ACC112 (cell line): ENCODE results near the gene WDR81.
A peak's percentile ranks its signal among the peaks of the same experiment; 100 is the strongest.
"Not testable (repeated sequence)": the region's sequence is repeated elsewhere in the genome, so short reads cannot be mapped to it uniquely, and the experiment has no call there.

Experiments used
- H2AFZ ChIP-seq: fragments of 200-600 bp; sonication (generic); one replicate; pipeline ENCODE4 v1.6.0; 2017; ENCODE audit warnings: antibody characterized with exemption, low read length; ENCODE audit not compliant: unreplicated experiment
- H3K27ac ChIP-seq: fragments of 200-600 bp; sonication (generic); 2 replicates; pipeline ENCODE4 v1.5.1; 2014; ENCODE audit warnings: low read depth, mild to moderate bottlenecking, antibody characterized with exemption, low read length, moderate library complexity
- H3K27me3 ChIP-seq: fragments of 200-600 bp; sonication (generic); 2 replicates; pipeline ENCODE4 v1.6.1; 2014; ENCODE audit warnings: mild to moderate bottlenecking, antibody characterized with exemption, low read length, moderate library complexity, mixed read lengths; ENCODE audit not compliant: insufficient read depth
- H3K36me3 ChIP-seq: fragments of 200-600 bp; sonication (generic); 2 replicates; pipeline ENCODE4 v1.6.1; 2016; ENCODE audit warnings: mild to moderate bottlenecking, antibody characterized with exemption, low read length, moderate library complexity, mixed read lengths; ENCODE audit not compliant: insufficient read depth
- H3K4me1 ChIP-seq: fragments of 200-600 bp; sonication (generic); one replicate; pipeline ENCODE4 v1.6.1; 2016; ENCODE audit warnings: low read length, mixed read lengths; ENCODE audit not compliant: insufficient read depth, unreplicated experiment, control insufficient read depth
- H3K4me3 ChIP-seq: fragments of 200-600 bp; sonication (generic); 2 replicates; pipeline ENCODE4 v1.5.1; 2014; ENCODE audit warnings: mild to moderate bottlenecking, low read depth, low read length
- H3K79me2 ChIP-seq: fragments of 200-600 bp; sonication (generic); one replicate; pipeline ENCODE4 v1.6.0; 2016; ENCODE audit warnings: low read length; ENCODE audit not compliant: control insufficient read depth, unreplicated experiment, insufficient read depth

WDR81 gene

DNA sequence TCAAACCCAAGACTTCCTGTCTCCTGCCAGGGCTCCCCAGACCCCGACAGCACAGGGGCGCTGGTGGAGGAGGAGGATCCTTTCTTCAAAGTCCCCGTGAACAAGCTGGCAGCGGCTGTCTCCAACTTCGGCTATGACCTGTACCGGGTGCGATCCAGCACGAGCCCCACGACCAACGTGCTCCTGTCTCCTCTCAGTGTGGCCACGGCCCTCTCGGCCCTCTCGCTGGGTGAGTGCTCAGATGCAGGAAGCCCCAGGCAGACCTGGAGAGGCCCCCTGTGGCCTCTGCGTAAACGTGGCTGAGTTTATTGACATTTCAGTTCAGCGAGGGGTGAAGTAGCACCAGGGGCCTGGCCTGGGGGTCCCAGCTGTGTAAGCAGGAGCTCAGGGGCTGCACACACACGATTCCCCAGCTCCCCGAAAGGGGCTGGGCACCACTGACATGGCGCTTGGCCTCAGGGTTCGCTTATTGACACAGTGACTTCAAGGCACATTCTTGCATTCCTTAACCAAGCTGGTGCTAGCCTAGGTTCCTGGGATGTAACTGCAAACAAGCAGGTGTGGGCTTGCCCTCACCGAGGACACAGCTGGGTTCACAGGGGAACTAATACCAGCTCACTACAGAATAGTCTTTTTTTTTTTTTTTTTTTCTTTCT, 45.4 kb downstream of the WDR81 start:
- Histone ChIP-seq H3K27me3 (no peaks in the 10 kb centered on the region), H3K4me3 (no peak overlapping the region), H3K79me2 (no peaks in the 10 kb centered on the region), H2AFZ (no peak overlapping the region), H3K4me1 (peaks cover 10% of the 10 kb centered on the region), H3K27ac (no peak overlapping the region), H3K36me3 (peaks cover 4% of the 10 kb centered on the region; the same call in 1 of the 2 replicates)

DNA sequence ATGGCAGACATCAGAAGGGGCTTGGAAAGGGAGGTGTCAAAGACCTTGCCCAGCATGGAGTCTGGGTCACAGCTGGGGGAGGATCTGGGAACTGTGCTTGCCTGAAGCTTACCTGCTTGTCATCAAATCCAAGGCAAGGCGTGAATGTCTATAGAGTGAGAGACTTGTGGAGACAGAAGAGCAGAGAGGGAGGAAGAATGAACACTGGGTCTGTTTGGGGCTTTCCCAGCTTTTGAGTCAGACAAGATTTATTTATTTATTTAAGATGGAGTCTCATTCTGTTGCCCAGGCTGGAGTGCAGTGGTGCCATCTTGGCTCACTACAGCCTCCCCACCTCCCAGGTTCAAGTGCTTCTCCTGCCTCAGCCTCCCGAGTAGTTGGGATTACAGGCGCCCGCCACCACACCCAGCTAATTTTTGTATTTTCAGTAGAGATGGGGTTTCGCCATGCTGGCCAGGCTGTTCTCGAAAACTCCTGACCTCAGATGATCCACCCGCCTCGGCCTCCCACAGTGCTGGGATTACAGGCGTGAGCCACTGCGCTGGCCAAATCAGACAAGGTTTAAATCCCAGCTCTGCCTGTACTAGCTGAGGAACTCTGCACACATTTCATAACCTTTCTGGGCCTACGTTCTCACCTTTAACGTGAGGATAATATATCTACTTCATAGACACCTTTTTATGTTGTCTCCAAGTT, 48.6 kb downstream of the WDR81 start:
- not testable (repeated sequence) for H3K79me2 ChIP-seq, H2AFZ ChIP-seq, H3K4me3 ChIP-seq, H3K27me3 ChIP-seq
- Histone ChIP-seq H3K36me3 (peaks cover 20% of the 10 kb centered on the region), H3K27ac (peak overlapping the region; percentile 53), H3K4me1 (peaks cover 10% of the 10 kb centered on the region)

DNA sequence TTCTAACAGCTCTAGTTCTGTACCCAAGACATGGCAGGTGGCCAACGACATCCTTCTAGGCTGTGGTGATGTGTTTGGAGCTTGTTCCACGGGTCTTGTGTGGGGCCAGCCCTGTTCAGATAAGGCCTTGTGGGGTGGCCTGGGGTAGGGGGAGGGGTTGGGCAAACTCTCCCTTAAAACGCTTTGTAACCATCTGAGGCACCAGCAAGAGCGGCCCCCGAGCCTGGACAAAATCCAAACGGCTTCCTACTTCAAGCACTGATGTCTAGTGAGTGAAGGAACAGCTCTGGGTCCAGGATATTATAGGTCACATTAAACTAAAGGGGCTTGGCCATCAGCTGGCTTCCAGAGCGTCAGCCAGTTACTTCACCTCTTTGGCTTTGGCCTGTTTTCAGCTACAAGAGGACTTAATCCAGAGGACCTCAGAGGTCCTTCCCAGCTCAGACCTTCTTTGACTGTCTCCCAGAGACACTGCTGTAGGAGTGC, 49.2 kb downstream of the WDR81 start:
- Histone ChIP-seq H3K27ac (peak overlapping the region; percentile 53), H3K4me1 (peaks cover 10% of the 10 kb centered on the region)

DNA sequence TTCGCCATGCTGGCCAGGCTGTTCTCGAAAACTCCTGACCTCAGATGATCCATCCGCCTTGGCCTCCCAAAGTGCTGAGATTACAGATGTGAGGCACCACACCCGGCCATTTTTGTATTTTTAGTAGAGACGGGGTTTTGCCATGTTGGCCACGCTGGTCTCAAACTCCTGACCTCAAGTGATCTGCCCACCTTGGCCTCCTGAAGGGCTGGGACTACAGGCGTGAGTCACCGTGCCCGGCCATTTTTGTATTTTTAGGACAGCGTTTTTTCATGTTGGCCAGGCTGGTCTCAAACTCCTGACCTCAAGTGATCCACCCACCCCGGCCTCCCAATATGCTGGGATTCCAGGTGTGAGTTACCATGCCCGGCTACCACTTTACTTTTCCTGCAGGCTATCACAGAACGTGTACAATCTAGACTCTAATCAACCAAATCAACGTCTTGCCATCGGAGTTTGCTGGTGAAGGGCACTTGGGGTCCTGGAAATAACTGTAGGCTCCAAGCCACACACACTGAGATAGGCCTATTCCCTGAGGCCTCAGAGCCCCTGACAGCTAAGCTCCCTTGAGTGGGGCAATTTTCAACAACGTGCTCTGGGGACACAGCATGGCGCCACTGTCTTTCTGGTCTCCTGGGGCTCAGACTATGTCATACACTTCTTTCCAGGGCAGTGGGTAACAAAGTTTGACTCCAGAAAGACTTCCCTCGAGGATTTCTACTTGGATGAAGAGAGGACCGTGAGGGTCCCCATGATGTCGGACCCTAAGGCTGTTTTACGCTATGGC, 50.1 kb downstream of the WDR81 start:
- Histone ChIP-seq H3K79me2 (no peaks in the 10 kb centered on the region), H3K27me3 (no peaks in the 10 kb centered on the region), H3K36me3 (peaks cover 26% of the 10 kb centered on the region), H3K27ac (no peak overlapping the region), H3K4me1 (peaks cover 16% of the 10 kb centered on the region), H2AFZ (no peak overlapping the region), H3K4me3 (no peak overlapping the region)

More for the DNA sequence above, 49.2 kb downstream of the WDR81 start:
- H3K36me3 ChIP-seq: peaks cover 26% of the 10 kb centered on the region
- no peak overlapping the region for H3K4me3 ChIP-seq
- no peak overlapping the region for H2AFZ ChIP-seq
- H3K27me3 ChIP-seq: no peaks in the 10 kb centered on the region
- H3K79me2 ChIP-seq: no peaks in the 10 kb centered on the region

DNA sequence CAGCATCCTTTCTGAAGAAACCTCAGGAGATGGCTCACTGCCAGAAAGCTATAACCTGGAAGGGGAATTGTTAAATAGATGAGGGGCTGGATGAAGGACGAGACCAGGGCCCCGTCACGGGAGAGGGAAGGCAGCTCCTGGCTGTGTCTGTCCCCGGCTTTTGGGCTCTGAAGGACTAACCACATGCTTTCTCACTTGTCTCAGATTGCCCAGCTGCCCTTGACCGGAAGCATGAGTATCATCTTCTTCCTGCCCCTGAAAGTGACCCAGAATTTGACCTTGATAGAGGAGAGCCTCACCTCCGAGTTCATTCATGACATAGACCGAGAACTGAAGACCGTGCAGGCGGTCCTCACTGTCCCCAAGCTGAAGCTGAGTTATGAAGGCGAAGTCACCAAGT, 51.8 kb downstream of the WDR81 start:
- no peak overlapping the region for H3K4me3 ChIP-seq
- no peaks in the 10 kb centered on the region for H3K27me3 ChIP-seq
- H3K4me1 ChIP-seq: peaks cover 23% of the 10 kb centered on the region
- no peak overlapping the region for H3K27ac ChIP-seq
- H2AFZ ChIP-seq: no peak overlapping the region
- H3K36me3 ChIP-seq: peaks cover 30% of the 10 kb centered on the region
- no peaks in the 10 kb centered on the region for H3K79me2 ChIP-seq

DNA sequence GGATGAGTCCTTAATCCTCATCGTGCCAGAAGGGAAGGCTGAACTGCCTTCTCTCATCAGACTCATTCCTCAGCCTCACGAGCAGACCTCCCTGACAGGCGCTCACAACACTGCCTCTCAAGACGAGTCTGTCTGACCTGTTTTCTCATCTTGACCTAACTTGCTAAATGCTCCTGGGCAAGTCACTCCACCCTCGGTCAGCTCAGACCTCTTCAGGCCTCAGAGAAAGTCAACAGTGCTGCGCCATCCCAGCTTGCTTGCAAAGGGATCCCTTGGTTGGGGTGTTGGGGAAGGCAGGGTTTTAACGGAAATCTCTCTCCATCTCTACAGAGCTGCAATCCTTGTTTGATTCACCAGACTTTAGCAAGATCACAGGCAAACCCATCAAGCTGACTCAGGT, 52.4 kb downstream of the WDR81 start:
- Histone ChIP-seq H3K27me3 (no peaks in the 10 kb centered on the region), H3K36me3 (peaks cover 35% of the 10 kb centered on the region), H3K4me1 (peaks cover 23% of the 10 kb centered on the region), H3K4me3 (no peak overlapping the region), H3K27ac (no peak overlapping the region), H3K79me2 (no peaks in the 10 kb centered on the region), H2AFZ (no peak overlapping the region)

DNA sequence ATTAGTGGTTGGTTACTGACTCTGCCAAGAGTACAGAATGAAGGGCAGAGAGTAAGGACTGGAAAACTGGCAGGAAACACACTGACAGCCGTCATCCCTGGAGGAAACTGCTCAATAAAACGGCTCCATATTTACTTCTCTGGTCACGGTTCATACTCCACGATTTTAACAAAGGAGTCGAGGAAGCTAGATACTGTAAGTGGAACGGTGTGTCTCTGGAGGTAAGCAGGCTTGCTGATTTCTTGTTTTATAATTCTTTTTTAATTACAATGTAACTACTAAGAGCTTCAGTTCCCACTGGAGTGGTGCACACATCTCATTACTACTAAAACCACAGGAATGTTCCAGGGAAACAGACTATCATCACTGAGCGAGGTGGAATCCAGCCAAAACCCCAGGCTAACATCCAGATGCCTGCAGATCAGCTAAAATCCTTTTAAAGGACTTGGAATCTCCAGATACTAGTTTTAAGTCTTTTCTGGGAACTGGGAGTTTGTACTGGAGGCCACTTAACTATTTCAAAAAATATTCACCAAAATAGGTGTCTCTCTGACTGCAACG, 55.1 kb downstream of the WDR81 start:
- no peaks in the 10 kb centered on the region for H3K79me2 ChIP-seq
- H3K27me3 ChIP-seq: no peaks in the 10 kb centered on the region
- peaks cover 35% of the 10 kb centered on the region for H3K36me3 ChIP-seq
- peak overlapping the region; percentile 60 for H3K4me3 ChIP-seq
- H3K27ac ChIP-seq: peak overlapping the region; percentile 95
- H3K4me1 ChIP-seq: peaks cover 33% of the 10 kb centered on the region
- H2AFZ ChIP-seq: no peak overlapping the region

DNA sequence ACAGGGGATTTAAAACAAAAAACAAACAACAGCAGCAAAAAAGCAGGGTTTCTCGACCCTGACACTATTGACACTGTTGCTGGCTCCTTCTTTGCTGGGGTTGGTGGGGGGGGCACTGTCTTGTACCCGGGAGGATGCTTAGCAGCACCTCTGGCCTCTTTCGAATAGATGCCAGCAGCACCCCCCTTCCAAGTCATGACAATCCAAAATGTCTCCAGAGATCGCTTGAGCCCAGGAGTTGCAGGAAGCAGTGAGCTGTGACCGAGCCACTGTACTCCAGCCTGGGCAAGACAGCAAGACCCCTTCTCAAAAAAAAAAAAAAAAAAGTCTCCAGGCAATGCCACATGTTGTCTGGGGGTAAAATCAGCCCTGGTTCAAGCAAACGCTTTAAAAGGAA, 57.7 kb downstream of the WDR81 start:
- Histone ChIP-seq H3K27ac (peak overlapping the region; percentile 84), H2AFZ (no peak overlapping the region), H3K4me3 (no peak overlapping the region), H3K27me3 (no peaks in the 10 kb centered on the region), H3K4me1 (peaks cover 41% of the 10 kb centered on the region), H3K79me2 (no peaks in the 10 kb centered on the region), H3K36me3 (peaks cover 21% of the 10 kb centered on the region)

DNA sequence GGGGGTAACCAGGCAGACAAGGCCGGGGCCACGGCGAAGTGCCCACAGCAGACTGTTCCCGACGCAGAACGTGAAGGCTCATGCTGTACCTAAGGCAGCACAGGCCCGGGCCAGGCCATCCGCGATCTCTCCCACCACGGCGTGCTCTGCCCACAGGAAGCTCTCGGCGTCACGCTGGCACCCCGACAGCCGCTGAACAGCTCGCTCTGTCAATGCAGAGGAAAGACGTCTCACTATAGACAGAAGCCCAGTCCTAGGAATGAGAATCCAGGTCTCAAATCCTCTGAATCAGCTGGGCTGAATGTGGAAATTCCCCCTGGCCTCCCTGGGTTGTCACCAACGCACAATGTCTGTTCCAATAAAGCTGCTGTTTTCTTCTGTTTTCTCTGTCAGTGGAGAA, 58.8 kb downstream of the WDR81 start:
- Histone ChIP-seq H3K4me1 (peaks cover 49% of the 10 kb centered on the region), H3K27ac (peak overlapping the region; percentile 84), H3K79me2 (no peaks in the 10 kb centered on the region), H2AFZ (no peak overlapping the region), H3K36me3 (peaks cover 14% of the 10 kb centered on the region; the same call in 1 of the 2 replicates), H3K27me3 (no peaks in the 10 kb centered on the region), H3K4me3 (peak overlapping the region; percentile 32; the same call in 1 of the 2 replicates)

DNA sequence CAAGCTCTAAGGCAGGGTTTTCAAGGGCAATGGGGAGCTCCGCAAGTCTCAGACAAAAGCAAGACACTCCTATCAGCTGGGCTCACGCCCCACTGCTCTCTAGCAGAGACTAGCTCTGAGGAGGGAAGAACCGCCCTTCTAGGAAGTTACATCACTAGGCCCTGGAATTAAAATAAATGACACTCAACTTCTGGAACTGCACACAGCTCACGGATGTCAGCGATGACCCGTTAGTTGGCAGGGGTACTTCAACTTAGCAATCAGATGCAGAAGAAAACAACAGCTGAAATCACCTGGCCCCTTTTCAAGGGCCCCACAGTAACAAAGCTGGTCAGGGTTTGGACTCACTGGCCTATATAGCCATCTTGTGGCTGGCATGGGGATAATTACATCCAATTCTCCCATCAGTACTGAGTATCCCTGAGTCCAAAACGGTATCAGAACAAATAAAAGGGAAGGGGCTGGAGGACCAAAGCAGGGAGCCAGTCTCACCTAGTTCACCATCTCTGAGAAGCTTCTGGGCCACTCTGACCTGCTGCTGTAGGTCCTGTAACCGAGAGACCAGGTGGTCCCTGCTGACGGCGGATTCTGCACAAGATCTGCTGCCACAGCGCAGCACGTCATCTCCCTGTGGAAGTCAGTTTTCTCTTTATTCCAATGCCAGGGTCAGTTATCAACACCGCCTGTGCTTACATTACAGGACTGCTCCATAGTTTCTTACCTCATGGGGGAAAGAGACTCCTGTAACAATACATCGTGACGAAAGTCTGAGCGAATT, 59.5 kb downstream of the WDR81 start:
- Histone ChIP-seq H3K4me3 (0 out of 2 replicates have a peak overlapping the region, but pooled peaks have one; percentile 32), H3K4me1 (peaks cover 49% of the 10 kb centered on the region), H3K27ac (peak overlapping the region; percentile 84)

More for the DNA sequence above, 59.5 kb downstream of the WDR81 start:
- no peaks in the 10 kb centered on the region for H3K27me3 ChIP-seq
- peaks cover 9% of the 10 kb centered on the region; the same call in 1 of the 2 replicates for H3K36me3 ChIP-seq
- H2AFZ ChIP-seq: no peak overlapping the region
- peaks cover 5% of the 10 kb centered on the region for H3K79me2 ChIP-seq
